Osteoblast (primary cell): ENCODE results near the gene CCDC43. TPM values are rescaled to one million over a fixed set of nuclear protein-coding genes. Genes with fewer than 3 reads are reported as not detected.
A peak's percentile ranks its signal among the peaks of the same experiment; 100 is the strongest.
"Not testable (repeated sequence)": the region's sequence is repeated elsewhere in the genome, so short reads cannot be mapped to it uniquely, and the experiment has no call there.

Experiments used
- DNase-seq: peaks from one replicate; pipeline ENCODE4 v3.0.0; 2011; ENCODE audit warnings: low spot score, mixed read lengths; ENCODE audit not compliant: insufficient read length; ENCODE audit errors: missing footprints
- H2AFZ ChIP-seq: 2 replicates; pipeline ENCODE4 v1.6.0; 2011; ENCODE audit warnings: mild to moderate bottlenecking, low read length
- H3K27ac ChIP-seq: 2 replicates; pipeline ENCODE4 v1.5.1; 2011; ENCODE audit warnings: mild to moderate bottlenecking, low read depth, low read length, moderate library complexity
- H3K27me3 ChIP-seq: 2 replicates; pipeline ENCODE4 v1.6.0; 2012; ENCODE audit warnings: mild to moderate bottlenecking, control low read depth, inconsistent platforms, low read length, moderate library complexity; ENCODE audit not compliant: insufficient read depth
- H3K36me3 ChIP-seq: 2 replicates; pipeline ENCODE4 v1.5.1; 2011; ENCODE audit warnings: mild to moderate bottlenecking, low read length, control low read depth, moderate library complexity; ENCODE audit not compliant: insufficient read depth
- H3K4me1 ChIP-seq: 2 replicates; pipeline ENCODE4 v1.5.1; 2011; ENCODE audit warnings: mild to moderate bottlenecking, low read length, control low read depth, moderate library complexity; ENCODE audit not compliant: insufficient read depth
- H3K4me2 ChIP-seq: 2 replicates; pipeline ENCODE4 v1.6.0; 2011; ENCODE audit warnings: mild to moderate bottlenecking, low read length; ENCODE audit not compliant: insufficient read depth
- H3K4me3 ChIP-seq: fragments of 200-600 bp; sonication (generic); 3 replicates; pipeline ENCODE4 v1.5.1; 2012; ENCODE audit warnings: mild to moderate bottlenecking, low read length, inconsistent platforms; ENCODE audit not compliant: insufficient read depth
- H3K79me2 ChIP-seq: 2 replicates; pipeline ENCODE4 v1.6.0; 2012; ENCODE audit warnings: mild to moderate bottlenecking, low read length, control low read depth, inconsistent platforms; ENCODE audit not compliant: insufficient read depth
- H3K9me3 ChIP-seq: 2 replicates; pipeline ENCODE4 v1.5.1; 2011; ENCODE audit warnings: low read depth, low read length, control low read depth
- H4K20me1 ChIP-seq: 2 replicates; pipeline ENCODE4 v1.6.0; 2012; ENCODE audit warnings: mild to moderate bottlenecking, low read length, control low read depth; ENCODE audit not compliant: insufficient read depth
- total RNA-seq: library from RNA; depleted of rRNA; stranded (reverse); fragments of >200 nt; gene quantifications from 2 replicates; pipeline ENCODE4 v1.2.3, GENCODE V29; 2012
- TF ChIP-seq, protein P1 (sequence below): IDR thresholded peaks from 2 replicates; pipeline ENCODE4 v1.5.1; 2011; ENCODE audit warnings: mild to moderate bottlenecking, low read depth, low read length, moderate library complexity; ENCODE audit errors: extremely low read depth

Gene CCDC43
- total RNA-seq, 1 donor: 36.6 TPM

DNA sequence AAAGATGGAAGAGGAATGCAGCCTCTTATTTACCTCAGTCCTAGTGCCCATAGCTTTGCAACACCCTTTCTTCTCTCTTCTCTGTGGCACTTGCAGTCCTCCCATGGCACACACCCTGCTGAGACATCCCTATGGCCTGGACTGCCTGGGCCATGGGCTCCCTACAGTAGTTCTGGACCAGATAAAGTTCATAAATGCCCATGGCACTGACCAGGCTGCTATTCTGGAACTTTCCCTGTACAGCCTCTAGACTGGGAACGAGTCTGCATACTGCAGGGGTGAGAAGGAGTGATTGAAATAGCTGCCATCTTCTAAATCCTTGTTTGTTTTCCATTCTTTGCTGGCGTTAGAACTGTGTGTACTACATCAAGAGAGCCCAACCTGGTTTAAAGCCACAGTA is 44.7 kb upstream of the CCDC43 start:
- no peak overlapping the region for H3K4me3 ChIP-seq
- H3K27ac ChIP-seq: no peak overlapping the region
- H3K4me1 ChIP-seq: no peaks in the 10 kb centered on the region
- H3K27me3 ChIP-seq: no peaks in the 10 kb centered on the region
- no peaks in the 10 kb centered on the region for H4K20me1 ChIP-seq
- H3K79me2 ChIP-seq: no peaks in the 10 kb centered on the region
- H2AFZ ChIP-seq: no peak overlapping the region
- no peaks in the 10 kb centered on the region for H3K9me3 ChIP-seq
- H3K4me2 ChIP-seq: no peak overlapping the region
- TF ChIP-seq, protein P1, sequence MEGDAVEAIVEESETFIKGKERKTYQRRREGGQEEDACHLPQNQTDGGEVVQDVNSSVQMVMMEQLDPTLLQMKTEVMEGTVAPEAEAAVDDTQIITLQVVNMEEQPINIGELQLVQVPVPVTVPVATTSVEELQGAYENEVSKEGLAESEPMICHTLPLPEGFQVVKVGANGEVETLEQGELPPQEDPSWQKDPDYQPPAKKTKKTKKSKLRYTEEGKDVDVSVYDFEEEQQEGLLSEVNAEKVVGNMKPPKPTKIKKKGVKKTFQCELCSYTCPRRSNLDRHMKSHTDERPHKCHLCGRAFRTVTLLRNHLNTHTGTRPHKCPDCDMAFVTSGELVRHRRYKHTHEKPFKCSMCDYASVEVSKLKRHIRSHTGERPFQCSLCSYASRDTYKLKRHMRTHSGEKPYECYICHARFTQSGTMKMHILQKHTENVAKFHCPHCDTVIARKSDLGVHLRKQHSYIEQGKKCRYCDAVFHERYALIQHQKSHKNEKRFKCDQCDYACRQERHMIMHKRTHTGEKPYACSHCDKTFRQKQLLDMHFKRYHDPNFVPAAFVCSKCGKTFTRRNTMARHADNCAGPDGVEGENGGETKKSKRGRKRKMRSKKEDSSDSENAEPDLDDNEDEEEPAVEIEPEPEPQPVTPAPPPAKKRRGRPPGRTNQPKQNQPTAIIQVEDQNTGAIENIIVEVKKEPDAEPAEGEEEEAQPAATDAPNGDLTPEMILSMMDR: no peak
- H3K36me3 ChIP-seq: peaks cover 13% of the 10 kb centered on the region
- peak; percentile 66 for DNase-seq

DNA sequence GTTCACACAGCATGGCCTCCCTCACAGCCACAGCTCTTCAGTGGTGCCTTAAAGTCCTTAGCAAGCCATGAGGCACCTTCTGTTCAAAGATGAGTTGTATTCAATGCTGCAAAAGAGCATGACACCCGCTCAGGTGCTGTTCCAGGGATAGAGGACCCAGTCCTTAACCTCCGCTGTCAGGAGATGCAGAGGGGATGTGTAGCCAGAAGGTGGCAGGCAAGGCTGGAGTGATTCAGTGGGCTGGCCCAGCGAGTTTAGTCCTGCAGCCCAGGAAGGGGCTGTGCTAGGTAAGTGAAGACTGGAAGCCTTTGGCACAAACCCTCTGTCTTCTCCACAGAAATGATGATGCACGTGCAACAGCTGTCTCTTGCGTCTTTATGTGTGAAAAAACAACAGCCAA is 44.2 kb upstream of the CCDC43 start:
- Histone ChIP-seq H3K4me3 (no peak overlapping the region), H2AFZ (no peak overlapping the region), H4K20me1 (no peaks in the 10 kb centered on the region), H3K27me3 (no peaks in the 10 kb centered on the region), H3K79me2 (no peaks in the 10 kb centered on the region), H3K27ac (no peak overlapping the region), H3K36me3 (peaks cover 11% of the 10 kb centered on the region), H3K9me3 (no peaks in the 10 kb centered on the region), H3K4me2 (no peak overlapping the region), H3K4me1 (no peaks in the 10 kb centered on the region)
- DNase-seq: no peak
- TF ChIP-seq, protein P1: peak; percentile 29

DNA sequence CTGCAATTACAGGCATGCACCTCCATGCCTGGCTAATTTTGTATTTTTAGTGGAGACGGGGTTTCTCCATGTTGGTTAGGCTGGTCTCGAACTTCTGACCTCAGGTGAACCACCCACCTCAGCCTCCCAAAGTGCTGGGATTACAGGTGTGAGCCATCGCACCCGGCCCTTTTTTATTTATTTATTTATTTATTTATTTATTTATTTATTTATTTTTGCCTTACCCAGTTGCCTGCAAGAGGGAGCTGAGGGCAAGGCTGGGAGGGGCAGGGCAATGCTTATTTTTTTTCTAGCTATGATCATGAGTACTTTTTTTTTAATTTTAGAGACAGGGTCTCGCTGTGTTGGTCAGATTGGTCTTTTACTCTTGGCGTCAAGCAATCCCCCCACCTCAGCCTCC is 36.5 kb upstream of the CCDC43 start:
- H3K4me3 ChIP-seq, H3K27me3 ChIP-seq, H2AFZ ChIP-seq, H3K27ac ChIP-seq, H3K9me3 ChIP-seq, DNase-seq, H3K79me2 ChIP-seq, H4K20me1 ChIP-seq, H3K4me2 ChIP-seq, H3K4me1 ChIP-seq: not testable (repeated sequence)
- H3K36me3 ChIP-seq: peaks cover 21% of the 10 kb centered on the region

DNA sequence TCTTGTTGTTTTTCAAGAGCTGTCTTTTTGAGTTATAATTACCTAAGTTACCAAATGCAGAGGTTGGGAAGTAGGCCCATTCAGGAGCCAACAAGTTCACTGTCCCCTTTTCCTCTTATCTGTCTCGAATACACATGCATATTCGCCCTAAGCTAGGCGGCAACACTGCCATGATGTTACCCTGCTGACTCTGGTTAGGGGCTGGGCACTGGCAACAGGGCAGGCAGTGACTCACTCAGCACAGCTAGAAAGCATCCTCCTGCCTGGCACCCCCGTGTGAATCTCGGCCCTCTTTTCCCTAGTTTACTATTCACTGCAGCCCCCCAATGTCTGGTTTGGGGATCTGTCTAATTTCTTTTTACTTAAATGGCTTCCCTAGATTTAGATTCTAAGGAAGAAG is 32.7 kb upstream of the CCDC43 start:
- H4K20me1 ChIP-seq: no peaks in the 10 kb centered on the region
- DNase-seq: no peak
- no peak overlapping the region for H3K4me2 ChIP-seq
- TF ChIP-seq, protein P1: no peak
- no peak overlapping the region for H2AFZ ChIP-seq
- no peaks in the 10 kb centered on the region for H3K79me2 ChIP-seq
- H3K4me3 ChIP-seq: no peak overlapping the region
- H3K27me3 ChIP-seq: no peaks in the 10 kb centered on the region
- H3K36me3 ChIP-seq: peaks cover 16% of the 10 kb centered on the region
- H3K9me3 ChIP-seq: no peaks in the 10 kb centered on the region
- no peaks in the 10 kb centered on the region for H3K4me1 ChIP-seq
- H3K27ac ChIP-seq: no peak overlapping the region
